Measurements from ENCODE around the gene PHTF2. TPM values are rescaled to one million over a fixed set of nuclear protein-coding genes. Genes with fewer than 3 reads are reported as not detected.
A peak's percentile ranks its signal among the peaks of the same experiment; 100 is the strongest.

Gene PHTF2
- total and polyA plus RNA-seq, 11 donors, result 9.6 to 47.2 (median 24.2) TPM

DNA sequence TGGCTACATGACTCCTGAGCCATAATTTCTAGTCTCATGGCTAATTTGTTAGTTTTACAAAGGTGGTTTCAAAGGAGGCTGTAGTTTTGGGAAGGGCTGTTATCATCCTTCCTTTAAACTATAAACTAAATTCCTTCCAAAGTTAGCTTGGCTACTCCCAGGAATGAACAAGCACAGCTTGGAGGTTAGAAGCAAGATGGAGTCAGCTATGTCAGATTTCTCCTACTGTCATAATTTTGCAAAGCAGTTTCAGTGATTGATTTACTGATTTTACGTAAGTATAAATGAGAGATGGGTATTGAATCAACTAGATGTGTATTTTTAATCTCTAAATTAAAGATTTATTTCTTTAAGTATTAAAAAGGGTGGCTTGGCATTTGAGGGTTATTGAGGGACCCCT, 79.9 kb downstream of the PHTF2 start:
- H3K27me3 ChIP-seq, result no peaks in the 10 kb centered on the region
- no peak for TF ChIP-seq POLR2A (IDR thresholded peaks at IDR 0.05)
- 96 to 100% (median 97%) methylated on average over 1 of the region's 1 CpG for WGBS, 4 donors

DNA sequence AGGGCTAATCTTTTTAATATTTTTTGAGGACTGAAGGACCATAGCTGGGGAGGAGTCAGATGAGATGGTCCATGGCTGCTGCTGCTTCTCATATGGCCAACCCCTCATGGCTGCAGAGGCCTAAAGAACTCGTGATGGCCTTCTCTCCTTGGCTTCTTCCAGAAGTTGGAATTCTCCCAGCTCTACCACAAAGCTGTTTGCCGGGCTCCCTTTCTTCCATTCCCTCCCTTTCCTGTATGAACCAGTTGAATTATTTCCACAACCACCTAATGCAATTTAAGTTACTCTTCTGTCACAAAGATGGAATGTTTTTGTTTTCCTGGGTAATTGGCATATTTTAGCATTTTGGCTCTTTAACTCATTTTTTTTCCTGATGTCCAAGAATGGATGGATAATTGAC, 80.7 kb downstream of the PHTF2 start:
- H3K9me3 ChIP-seq, result no peaks in the 10 kb centered on the region
- no peak overlapping the region for H3K4me3 ChIP-seq
- H3K27me3 ChIP-seq, result no peaks in the 10 kb centered on the region
- H3K27ac ChIP-seq, result no peak overlapping the region
- TF ChIP-seq POLR2A (IDR thresholded peaks at IDR 0.05), result no peak
- TF ChIP-seq, protein P1, sequence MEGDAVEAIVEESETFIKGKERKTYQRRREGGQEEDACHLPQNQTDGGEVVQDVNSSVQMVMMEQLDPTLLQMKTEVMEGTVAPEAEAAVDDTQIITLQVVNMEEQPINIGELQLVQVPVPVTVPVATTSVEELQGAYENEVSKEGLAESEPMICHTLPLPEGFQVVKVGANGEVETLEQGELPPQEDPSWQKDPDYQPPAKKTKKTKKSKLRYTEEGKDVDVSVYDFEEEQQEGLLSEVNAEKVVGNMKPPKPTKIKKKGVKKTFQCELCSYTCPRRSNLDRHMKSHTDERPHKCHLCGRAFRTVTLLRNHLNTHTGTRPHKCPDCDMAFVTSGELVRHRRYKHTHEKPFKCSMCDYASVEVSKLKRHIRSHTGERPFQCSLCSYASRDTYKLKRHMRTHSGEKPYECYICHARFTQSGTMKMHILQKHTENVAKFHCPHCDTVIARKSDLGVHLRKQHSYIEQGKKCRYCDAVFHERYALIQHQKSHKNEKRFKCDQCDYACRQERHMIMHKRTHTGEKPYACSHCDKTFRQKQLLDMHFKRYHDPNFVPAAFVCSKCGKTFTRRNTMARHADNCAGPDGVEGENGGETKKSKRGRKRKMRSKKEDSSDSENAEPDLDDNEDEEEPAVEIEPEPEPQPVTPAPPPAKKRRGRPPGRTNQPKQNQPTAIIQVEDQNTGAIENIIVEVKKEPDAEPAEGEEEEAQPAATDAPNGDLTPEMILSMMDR (IDR thresholded peaks at IDR 0.05), result no peak
- no peaks in the 10 kb centered on the region for H3K36me3 ChIP-seq
- 45 to 62% (median 61%) methylated on average over 2 of the region's 2 CpGs for WGBS, 4 donors
- ATAC-seq, result no peak
- no peak for DNase-seq
- intact Hi-C loops (cut with DNase I), result no loop called here
- H3K4me1 ChIP-seq, result no peaks in the 10 kb centered on the region

More for the DNA sequence above, 79.9 kb downstream of the PHTF2 start:
- Histone ChIP-seq H3K27ac (no peak overlapping the region), H3K36me3 (no peaks in the 10 kb centered on the region), H3K4me1 (no peaks in the 10 kb centered on the region), H3K9me3 (no peaks in the 10 kb centered on the region), H3K4me3 (no peak overlapping the region)
- intact Hi-C loops (cut with DNase I), result no loop called here
- DNase-seq (no peak), ATAC-seq (no peak)

DNA sequence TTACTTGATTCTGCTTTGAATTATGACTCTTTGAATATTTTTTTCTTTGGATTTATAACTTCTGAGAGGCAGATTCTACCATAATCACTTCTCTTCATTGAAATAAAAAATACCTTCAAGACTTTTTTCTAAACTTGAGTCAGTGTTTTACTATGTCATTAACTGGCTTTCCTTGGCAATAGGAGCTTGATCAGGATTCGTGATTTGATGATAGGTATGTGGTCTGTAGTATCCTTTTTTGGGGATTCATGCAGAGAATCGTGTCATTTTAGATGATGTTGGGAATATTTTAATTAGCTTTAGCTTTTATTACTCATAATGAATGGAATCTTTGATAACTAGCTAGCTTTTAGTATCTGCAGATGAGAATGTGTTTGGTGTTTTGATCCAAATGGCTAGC, 83.3 kb downstream of the PHTF2 start:
- intact Hi-C loops (cut with DNase I), result no loop called here
- TF ChIP-seq, protein P1 (IDR thresholded peaks at IDR 0.05), result no peak
- no peak for TF ChIP-seq POLR2A (IDR thresholded peaks at IDR 0.05)
- ATAC-seq, result no peak

DNA sequence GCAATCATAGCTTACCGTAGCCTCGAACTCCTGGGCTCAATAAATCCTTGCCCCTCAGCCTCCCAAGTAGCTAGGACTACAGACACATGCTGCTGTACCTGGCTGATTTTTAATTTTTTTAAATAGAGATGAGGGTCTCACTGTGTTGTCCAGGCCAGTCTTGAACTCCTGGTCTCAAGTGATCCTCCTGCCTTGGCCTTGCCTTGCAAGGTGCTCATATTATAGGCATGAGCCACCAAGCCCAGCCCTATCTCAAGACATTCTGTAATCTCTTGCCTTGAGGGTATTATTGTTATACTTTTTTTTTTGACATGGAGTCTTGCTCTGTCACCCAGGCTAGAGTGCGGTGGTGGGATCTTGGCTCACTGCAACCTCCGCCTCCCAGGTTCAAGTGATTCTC, 86.6 kb downstream of the PHTF2 start:
- intact Hi-C loops (cut with DNase I), result no loop called here
- no peaks in the 10 kb centered on the region for H3K27me3 ChIP-seq
- H3K4me1 ChIP-seq, result peaks cover 0 to 10% (median 2%) of the 10 kb centered on the region in 12 donors
- DNase-seq (no peak), ATAC-seq (no peak)
- no peak overlapping the region for H3K4me3 ChIP-seq
- no peaks in the 10 kb centered on the region for H3K36me3 ChIP-seq
- 87 to 98% (median 93%) methylated on average over 4 of the region's 4 CpGs for WGBS, 4 donors
- H3K27ac ChIP-seq, result no peak overlapping the region
- TF ChIP-seq, protein P1 (IDR thresholded peaks at IDR 0.05), result no peak
- no peak for TF ChIP-seq POLR2A (IDR thresholded peaks at IDR 0.05)
- H3K9me3 ChIP-seq, result no peaks in the 10 kb centered on the region

More for the DNA sequence above, 83.3 kb downstream of the PHTF2 start:
- no peaks in the 10 kb centered on the region for H3K36me3 ChIP-seq
- no peak for DNase-seq
- H3K9me3 ChIP-seq, result no peaks in the 10 kb centered on the region
- 92 to 99% (median 95%) methylated on average over 2 of the region's 2 CpGs for WGBS, 4 donors
- H3K27ac ChIP-seq, result no peak overlapping the region
- no peaks in the 10 kb centered on the region for H3K4me1 ChIP-seq
- no peaks in the 10 kb centered on the region for H3K27me3 ChIP-seq
- no peak overlapping the region for H3K4me3 ChIP-seq

DNA sequence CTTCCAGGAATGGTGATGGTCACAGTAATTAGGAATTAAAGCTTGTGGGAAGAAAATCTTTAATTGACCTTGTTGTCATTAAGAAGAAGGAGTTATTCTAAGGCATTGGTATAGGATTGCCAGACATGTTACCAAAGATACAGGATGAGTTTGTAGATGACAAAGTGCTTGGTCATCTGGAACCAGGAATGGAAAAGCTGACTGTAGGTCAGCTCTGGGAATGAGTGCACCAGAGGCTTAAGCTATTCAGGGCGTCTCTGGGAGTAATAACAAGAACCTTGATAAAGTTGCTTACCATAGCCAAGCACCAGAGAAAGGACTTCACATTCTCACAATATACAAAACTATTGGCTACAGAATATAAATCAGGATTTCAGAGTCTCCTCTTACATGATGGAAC, 89.0 kb downstream of the PHTF2 start:
- H3K27me3 ChIP-seq, result no peaks in the 10 kb centered on the region
- TF ChIP-seq, protein P1 (IDR thresholded peaks at IDR 0.05), result no peak
- no peak for TF ChIP-seq POLR2A (IDR thresholded peaks at IDR 0.05)
- ATAC-seq, result peak; percentile 64 to 96 (median 80)
- WGBS, 4 donors, result 29 to 43% (median 41%) methylated on average over 1 of the region's 1 CpG
- no peak overlapping the region for H3K4me3 ChIP-seq
- DNase-seq, result no peak
- peak overlapping the region in 3 of 12 donors; percentile 16 to 30 (median 25) for H3K27ac ChIP-seq
- intact Hi-C loops (cut with DNase I), result no loop called here
- peaks cover 0 to 10% (median 2%) of the 10 kb centered on the region in 12 donors for H3K4me1 ChIP-seq
- no peaks in the 10 kb centered on the region for H3K9me3 ChIP-seq
- H3K36me3 ChIP-seq, result no peaks in the 10 kb centered on the region
